K562 (cell line): Measurements from ENCODE around the gene GRB14. TPM values are rescaled to one million over a fixed set of nuclear protein-coding genes. Genes with fewer than 3 reads are reported as not detected.

Experiments used
- ATAC-seq: fragments of 200-7000 bp; cut with Tn5 transposase; 3 replicates; pipeline ENCODE4 v1.9.1; 2020; ENCODE audit warnings: moderate library complexity
- BruUV-seq: library from RNA; stranded (reverse); fragments of 400-500 nt; replicated peaks from 2 replicates; lab custom pipeline; 2021; lab: Mats Ljungman, UMichigan
- CTCF ChIA-PET: fragments of 300-600 bp; formaldehyde crosslinking; extraction: SDS; loops from one replicate; lab custom pipeline; 2021; ENCODE audit warnings: low intra/inter-chr PET ratio; lab: Yijun Ruan, JAX
- POLR2A ChIA-PET: fragments of 300-600, 350-650 bp; sonication (Branson Sonifier 250); formaldehyde crosslinking; extraction: SDS; loops from one replicate; lab custom pipeline; 2021; ENCODE audit warnings: antibody characterized with exemption, inconsistent platforms; lab: Yijun Ruan, JAX
- DNase-seq, 4 experiments: peaks; one replicate each; pipeline versions ENCODE4 v3.0.0 to v3.0.0-alpha.2; 2011 to 2018; ENCODE audit warnings: low spot score in 3 of 4, mixed read lengths in 3 of 4; ENCODE audit errors: extremely low read depth in 1 of 4
- FAIRE-seq: peaks from 2 replicates; lab custom pipeline; 2011; peaks lifted over from hg19 to GRCh38; lab: Jason Lieb, UNC
- H2AFZ ChIP-seq: 2 replicates; pipeline ENCODE4 v1.6.0; 2011; ENCODE audit warnings: low read depth, low read length, control low read depth, inconsistent platforms
- H3K27ac ChIP-seq: fragments of 200-600 bp; 3 replicates; pipeline ENCODE4 v1.8.0; 2011; ENCODE audit warnings: low read depth, mild to moderate bottlenecking, control low read depth, inconsistent platforms, low read length, moderate library complexity, mixed read lengths; ENCODE audit errors: extremely low read depth
- H3K27me3 ChIP-seq, 2 experiments: fragments of 300-600 bp in 1 of 2; 2 replicates in 1 of 2; 3 replicates in 1 of 2; pipeline versions ENCODE4 v1.6.0 to v1.8.0; 2011; ENCODE audit warnings: inconsistent platforms in 2 of 2, low read length in 2 of 2, mild to moderate bottlenecking in 1 of 2, mixed read lengths in 1 of 2, moderate library complexity in 1 of 2; ENCODE audit not compliant: control insufficient read depth in 2 of 2, insufficient read depth in 2 of 2
- H3K36me3 ChIP-seq: fragments of 300-600 bp; 3 replicates; pipeline ENCODE4 v1.8.0; 2011; ENCODE audit warnings: mild to moderate bottlenecking, low read length, inconsistent platforms; ENCODE audit not compliant: control insufficient read depth, insufficient read depth
- H3K4me1 ChIP-seq, 2 experiments: fragments of 200-600 bp in 1 of 2; replicated peaks in 1 of 2; 2 replicates in 1 of 2; 3 replicates in 1 of 2; pipeline versions ENCODE4 v1.5.1 to v1.8.0; 2011; ENCODE audit warnings: inconsistent platforms in 2 of 2, low read length in 2 of 2, mild to moderate bottlenecking in 1 of 2, mixed read lengths in 1 of 2, moderate library complexity in 1 of 2; ENCODE audit not compliant: control insufficient read depth in 2 of 2, insufficient read depth in 2 of 2
- H3K4me2 ChIP-seq: 2 replicates; pipeline ENCODE4 v1.6.1; 2011; ENCODE audit warnings: low read length, control low read depth, inconsistent platforms, mixed read lengths; ENCODE audit not compliant: insufficient read depth
- H3K4me3 ChIP-seq: fragments of 200-600 bp; sonication (generic), shearing (Covaris generic); 2 replicates; pipeline ENCODE4 v1.5.1; 2016; ENCODE audit warnings: control low read depth, inconsistent platforms
- H3K79me2 ChIP-seq: fragments of 200-600 bp; 3 replicates; pipeline ENCODE4 v1.8.0; 2011; ENCODE audit warnings: low read length, inconsistent platforms; ENCODE audit not compliant: control insufficient read depth, insufficient read depth
- H3K9ac ChIP-seq, 2 experiments: 2 replicates each; pipeline versions ENCODE4 v1.6.0 to v1.6.1; 2011; ENCODE audit warnings: low read depth in 2 of 2, low read length in 2 of 2, control low read depth in 1 of 2, inconsistent platforms in 1 of 2, mild to moderate bottlenecking in 1 of 2, mixed read lengths in 1 of 2; ENCODE audit not compliant: insufficient read depth in 1 of 2
- H3K9me1 ChIP-seq: one replicate; pipeline ENCODE4 v1.6.0; 2011; ENCODE audit warnings: inconsistent platforms, mild to moderate bottlenecking, low read length, moderate library complexity; ENCODE audit not compliant: control insufficient read depth, insufficient read depth
- H3K9me3 ChIP-seq: replicated peaks from 2 replicates; pipeline ENCODE4 v1.5.1; 2011; ENCODE audit warnings: low read depth, low read length, inconsistent platforms; ENCODE audit not compliant: control insufficient read depth, insufficient read depth
- H4K20me1 ChIP-seq: replicated peaks from 2 replicates; pipeline ENCODE4 v1.6.1; 2011; ENCODE audit warnings: low read length, inconsistent platforms, mixed read lengths; ENCODE audit not compliant: control insufficient read depth, insufficient read depth
- ERF ChIP-seq: fragments of 450-650 bp; formaldehyde crosslinking; IDR thresholded peaks from 2 replicates; pipeline ENCODE4 v1.4.0; 2020; ENCODE audit warnings: mild to moderate bottlenecking, mixed read lengths
- KHSRP ChIP-seq: fragments of 450-650 bp; IDR thresholded peaks from 2 replicates; pipeline ENCODE4 v1.6.1; 2017
- MAFK ChIP-seq: IDR thresholded peaks from 2 replicates; pipeline ENCODE4 v1.6.1; 2011; ENCODE audit warnings: low read length, improper control_type of control experiment
- MTF1 ChIP-seq: fragments of 250-450 bp; sonication (Bioruptor Pico); IDR thresholded peaks from 2 replicates; pipeline ENCODE4 v1.9.0; 2021; ENCODE audit warnings: moderate library complexity, mild to moderate bottlenecking, inconsistent platforms, borderline replicate concordance
- SIRT6 ChIP-seq: IDR thresholded peaks from one replicate; pipeline ENCODE4 v1.6.1; 2012; ENCODE audit warnings: low read depth, mild to moderate bottlenecking, control low read depth, inconsistent platforms, low read length, moderate library complexity
- SNAPC5 ChIP-seq: fragments of 250-450 bp; sonication (Bioruptor Pico); IDR thresholded peaks from 2 replicates; pipeline ENCODE4 v1.8.0; 2021; ENCODE audit warnings: moderate library complexity, mild to moderate bottlenecking, inconsistent platforms
- TAF7 ChIP-seq: fragments of 450-650 bp; IDR thresholded peaks from 2 replicates; pipeline ENCODE4 v1.6.1; 2016; ENCODE audit warnings: missing genetic modification characterization, missing compliant biosample characterization
- XRCC4 ChIP-seq: IDR thresholded peaks from one replicate; pipeline ENCODE4 v1.6.1; 2011; ENCODE audit not compliant: insufficient read depth, insufficient read length; ENCODE audit errors: extremely low read depth
- ZFP30 ChIP-seq: fragments of 250-450 bp; sonication (Bioruptor Pico); IDR thresholded peaks from 2 replicates; pipeline ENCODE4 v1.8.0; 2022; ENCODE audit warnings: moderate library complexity, mild to moderate bottlenecking, inconsistent platforms, borderline replicate concordance
- ZNF121 ChIP-seq: sonication (generic); formaldehyde crosslinking; conservative IDR thresholded peaks from 2 replicates; pipeline ENCODE4 v1.8.0; 2022; ENCODE audit warnings: missing genetic modification reagents
- in situ Hi-C: fragments of 300-500 bp; cut with MboI; formaldehyde crosslinking; loops from 4 replicates; pipeline ENCODE4 v1.15.0; 2018; ENCODE audit warnings: inconsistent platforms, mixed read lengths
- intact Hi-C: fragments of 100-400 bp; cut with micrococcal nuclease; formaldehyde crosslinking; loops from 2 replicates; pipeline ENCODE4 v1.14.2; 2022
- polyA plus RNA-seq, 8 experiments: library from polyadenylated mRNA; depleted of rRNA in 4 of 8; stranded (reverse) in 5 of 8; unstranded in 3 of 8; fragments of >200 nt; fragmentation: Nextera tagmentation in 2 of 8; fragmentation: Illumina TruSeq in 1 of 8; extraction: Ambion mirVana in 2 of 8; extraction: Trizol in 1 of 8; gene quantifications; 2 replicates each; pipeline versions ENCODE4 v1.2.1 to v1.2.3, GENCODE V29; 2011 to 2014; ENCODE audit warnings: inconsistent platforms in 1 of 8, missing spikeins in 1 of 8
- total RNA-seq, 7 experiments: library from RNA; depleted of rRNA in 6 of 7; stranded (reverse); fragments of >200 nt in 6 of 7; fragmentation: Illumina TruSeq in 2 of 7; extraction: Trizol in 2 of 7; gene quantifications; 2 replicates each; pipeline versions ENCODE4 v1.2.1 to v1.2.3, GENCODE V29; 2011 to 2021; ENCODE audit warnings: low replicate concordance in 1 of 7
- TF ChIP-seq, protein P1 (sequence below): fragments of 450-650 bp; IDR thresholded peaks from 2 replicates; pipeline ENCODE4 v1.6.1; 2016; ENCODE audit warnings: antibody characterized with exemption
- TF ChIP-seq, protein P2 (sequence below): fragments of 450-650 bp; formaldehyde crosslinking; conservative IDR thresholded peaks from 2 replicates; pipeline ENCODE4 v1.4.0; 2022; ENCODE audit warnings: mild to moderate bottlenecking, missing genetic modification characterization

Gene GRB14
- total and polyA plus RNA-seq, 9 of the 15 experiments (the other 6 are each of a cell fraction or from before 2014, with no cell fraction given), result not detected

GRCh38 chr2:164667566-164667965 is 46.3 kb upstream of the GRB14 start (continued):
- TF ChIP-seq MTF1 (CRISPR knock-in tag) (no peak), MAFK (no peak)
- TF ChIP-seq, all 486 proteins: peak for 0

GRCh38 chr2:164664070-164664469 is 42.8 kb upstream of the GRB14 start:
- H3K9ac ChIP-seq, result no peak overlapping the region
- BruUV-seq, result no TSS peak
- TF ChIP-seq SIRT6 (no peak), XRCC4 (no peak), ERF (CRISPR knock-in tag) (no peak), ZFP30 (CRISPR knock-in tag) (no peak), ZNF121 (CRISPR knock-in tag) (no peak), KHSRP (no peak), SNAPC5 (CRISPR knock-in tag) (no peak), TAF7 (tag) (no peak)
- TF ChIP-seq, protein P1, sequence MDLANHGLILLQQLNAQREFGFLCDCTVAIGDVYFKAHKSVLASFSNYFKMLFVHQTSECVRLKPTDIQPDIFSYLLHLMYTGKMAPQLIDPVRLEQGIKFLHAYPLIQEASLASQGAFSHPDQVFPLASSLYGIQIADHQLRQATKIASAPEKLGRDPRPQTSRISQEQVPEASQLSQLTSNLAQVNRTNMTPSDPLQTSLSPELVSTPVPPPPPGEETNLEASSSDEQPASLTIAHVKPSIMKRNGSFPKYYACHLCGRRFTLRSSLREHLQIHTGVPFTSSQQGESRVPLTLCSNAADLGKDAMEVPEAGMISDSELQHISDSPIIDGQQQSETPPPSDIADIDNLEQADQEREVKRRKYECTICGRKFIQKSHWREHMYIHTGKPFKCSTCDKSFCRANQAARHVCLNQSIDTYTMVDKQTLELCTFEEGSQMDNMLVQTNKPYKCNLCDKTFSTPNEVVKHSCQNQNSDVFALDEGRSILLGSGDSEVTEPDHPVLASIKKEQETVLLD, result no peak
- TF ChIP-seq, protein P2, sequence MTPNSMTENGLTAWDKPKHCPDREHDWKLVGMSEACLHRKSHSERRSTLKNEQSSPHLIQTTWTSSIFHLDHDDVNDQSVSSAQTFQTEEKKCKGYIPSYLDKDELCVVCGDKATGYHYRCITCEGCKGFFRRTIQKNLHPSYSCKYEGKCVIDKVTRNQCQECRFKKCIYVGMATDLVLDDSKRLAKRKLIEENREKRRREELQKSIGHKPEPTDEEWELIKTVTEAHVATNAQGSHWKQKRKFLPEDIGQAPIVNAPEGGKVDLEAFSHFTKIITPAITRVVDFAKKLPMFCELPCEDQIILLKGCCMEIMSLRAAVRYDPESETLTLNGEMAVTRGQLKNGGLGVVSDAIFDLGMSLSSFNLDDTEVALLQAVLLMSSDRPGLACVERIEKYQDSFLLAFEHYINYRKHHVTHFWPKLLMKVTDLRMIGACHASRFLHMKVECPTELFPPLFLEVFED (CRISPR knock-in tag), result no peak
- no peak overlapping the region for H3K4me3 ChIP-seq
- H3K79me2 ChIP-seq, result no peaks in the 10 kb centered on the region
- H3K4me1 ChIP-seq, result no peaks in the 10 kb centered on the region
- intact Hi-C loops, result no loop called here
- no peak overlapping the region for H2AFZ ChIP-seq
- no peak overlapping the region for H3K4me2 ChIP-seq
- ATAC-seq, result no peak
- no peak for FAIRE-seq
- in situ Hi-C loops, result no loop called here
- H3K27ac ChIP-seq, result no peak overlapping the region
- no peaks in the 10 kb centered on the region for H3K9me1 ChIP-seq
- H3K36me3 ChIP-seq, result no peaks in the 10 kb centered on the region
- no peaks in the 10 kb centered on the region for H3K27me3 ChIP-seq
- ChIA-PET POLR2A (no interaction called here), CTCF (no interaction called here)
- H3K9me3 ChIP-seq, result no peaks in the 10 kb centered on the region; the same call in 1 of the 2 replicates
- DNase-seq, result no peak
- H4K20me1 ChIP-seq, result no peaks in the 10 kb centered on the region
